ENCODE measurements around the gene VARS1.

GRCh38 chr6:31785475-31785874, 10.1 kb downstream of the VARS1 start:
- TF ChIP-seq CTCF (conservative IDR thresholded peaks at IDR 0.05; ENCODE audit: low read depth, low read length) (no peak), POLR2A (IDR thresholded peaks at IDR 0.05; ENCODE audit: low read depth, low read length) (no peak), RFX5 (IDR thresholded peaks at IDR 0.05; ENCODE audit: low read depth, low read length) (no peak), RAD21 (IDR thresholded peaks at IDR 0.05; ENCODE audit: low read length) (no peak), CHD1 (IDR thresholded peaks at IDR 0.05; ENCODE audit: low read depth, low read length) (no peak), MAFK (IDR thresholded peaks at IDR 0.05; ENCODE audit: low read depth, low read length) (no peak), USF2 (IDR thresholded peaks at IDR 0.05; ENCODE audit: low read depth, low read length) (no peak)

Data from IMR-90 (cell line).